PC-9 (cell line): Measurements from ENCODE around the gene PYGO1. TPM values are rescaled to one million over a fixed set of nuclear protein-coding genes. Genes with fewer than 3 reads are reported as not detected.
"Not testable (repeated sequence)": the region's sequence is repeated elsewhere in the genome, so short reads cannot be mapped to it uniquely, and the experiment has no call there.

Experiments used
- BruUV-seq: library from RNA; stranded (reverse); fragments of 400-500 nt; replicated peaks from 2 replicates; lab custom pipeline; 2021; lab: Mats Ljungman, UMichigan
- CTCF ChIA-PET: fragments of 300-600 bp; sonication (Branson Sonifier 250); formaldehyde crosslinking; loops from one replicate; lab custom pipeline; 2022; ENCODE audit warnings: antibody characterized with exemption; lab: Charles Lee
- POLR2A ChIA-PET: fragments of 300-600 bp; sonication (Branson Sonifier 250); formaldehyde crosslinking; loops from one replicate; lab custom pipeline; 2022; ENCODE audit warnings: antibody characterized with exemption; ENCODE audit not compliant: unreplicated experiment; lab: Charles Lee
- DNase-seq, 2 experiments: peaks; one replicate each; pipeline versions ENCODE4 v3.0.0 to v3.0.0-alpha.2; 2015 to 2022; ENCODE audit warnings: mixed read lengths in 1 of 2
- H2AFZ ChIP-seq: fragments of 200-600 bp; sonication (generic); 2 replicates; pipeline ENCODE4 v1.8.1; 2017; ENCODE audit warnings: antibody characterized with exemption
- H3F3A ChIP-seq: fragments of 200-600 bp; sonication (generic); 2 replicates; pipeline ENCODE4 v1.8.1; 2017; ENCODE audit warnings: antibody characterized with exemption, mild to moderate bottlenecking, low read depth; ENCODE audit not compliant: insufficient read depth
- H3K27ac ChIP-seq: fragments of 200-600 bp; sonication (generic); 2 replicates; pipeline ENCODE4 v1.6.1; 2016; ENCODE audit warnings: mixed run types
- H3K27me3 ChIP-seq: fragments of 200-600 bp; sonication (generic); 2 replicates; pipeline ENCODE4 v1.6.1; 2016; ENCODE audit warnings: low read depth, mixed run types; ENCODE audit not compliant: insufficient read depth
- H3K36me3 ChIP-seq: fragments of 200-600 bp; sonication (generic); 2 replicates; pipeline ENCODE4 v1.6.1; 2016; ENCODE audit warnings: low read depth, mixed run types
- H3K4me1 ChIP-seq: fragments of 200-600 bp; sonication (generic); replicated peaks from 2 replicates; pipeline ENCODE4 v1.6.1; 2016; ENCODE audit warnings: mixed run types; ENCODE audit not compliant: insufficient read depth
- H3K4me2 ChIP-seq: fragments of 200-600 bp; sonication (generic); 2 replicates; pipeline ENCODE4 v1.6.1; 2017; ENCODE audit warnings: mixed run types
- H3K4me3 ChIP-seq: fragments of 200-600 bp; sonication (generic); 2 replicates; pipeline ENCODE4 v1.6.1; 2016; ENCODE audit warnings: mixed run types
- H3K79me2 ChIP-seq: fragments of 200-600 bp; sonication (generic); 2 replicates; pipeline ENCODE4 v1.6.1; 2017; ENCODE audit warnings: low read depth, mixed run types
- H3K9me2 ChIP-seq: fragments of 200-600 bp; sonication (generic); 2 replicates; pipeline ENCODE4 v1.8.1; 2017; ENCODE audit warnings: mild to moderate bottlenecking; ENCODE audit not compliant: insufficient read depth
- H3K9me3 ChIP-seq: fragments of 200-600 bp; sonication (generic); 2 replicates; pipeline ENCODE4 v1.8.1; 2016; ENCODE audit warnings: low read depth; ENCODE audit not compliant: insufficient read depth
- H4K20me1 ChIP-seq: fragments of 200-600 bp; sonication (generic); 2 replicates; pipeline ENCODE4 v1.8.1; 2017; ENCODE audit not compliant: insufficient read depth
- EZH2 ChIP-seq: fragments of 200-600 bp; sonication (generic); IDR thresholded peaks from 2 replicates; pipeline ENCODE4 v1.8.0; 2017; ENCODE audit warnings: antibody characterized with exemption, low read depth
- intact Hi-C: fragments of 100-400 bp; cut with micrococcal nuclease; formaldehyde crosslinking; loops from one replicate; pipeline ENCODE4 v1.10.0; 2022; ENCODE audit not compliant: unreplicated experiment
- total RNA-seq: library from RNA; stranded (reverse); gene quantifications from 2 replicates; pipeline ENCODE4 v1.2.3, GENCODE V29; 2021
- TF ChIP-seq, protein P1 (sequence below): fragments of 200-600 bp; sonication (generic); conservative IDR thresholded peaks from 2 replicates; pipeline ENCODE4 v1.6.1; 2017; ENCODE audit warnings: mixed run types, antibody characterized with exemption, mild to moderate bottlenecking, moderate library complexity

Gene PYGO1
- total RNA-seq, 1 experiment from 2014 or later, result 5.1 TPM

DNA sequence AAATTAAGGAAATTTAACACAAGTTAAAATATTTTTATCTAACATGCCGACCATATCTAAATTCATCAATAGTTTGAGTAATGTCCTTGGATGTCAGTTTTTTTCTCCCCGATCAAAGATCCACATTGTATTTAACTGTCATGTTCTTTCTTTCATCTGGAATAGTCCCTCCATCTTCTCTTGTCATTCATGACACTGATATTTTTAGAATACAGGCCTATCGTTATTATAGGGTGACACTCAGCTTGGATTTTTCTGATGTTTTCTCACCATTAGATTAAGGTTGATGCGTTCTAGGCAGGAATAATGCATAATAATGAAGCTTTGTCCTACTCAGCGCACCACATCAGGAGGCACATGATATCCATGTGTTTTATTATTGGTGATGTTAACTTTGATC lies 13.2 kb upstream of the PYGO1 start:
- POLR2A ChIA-PET, result no interaction called here

DNA sequence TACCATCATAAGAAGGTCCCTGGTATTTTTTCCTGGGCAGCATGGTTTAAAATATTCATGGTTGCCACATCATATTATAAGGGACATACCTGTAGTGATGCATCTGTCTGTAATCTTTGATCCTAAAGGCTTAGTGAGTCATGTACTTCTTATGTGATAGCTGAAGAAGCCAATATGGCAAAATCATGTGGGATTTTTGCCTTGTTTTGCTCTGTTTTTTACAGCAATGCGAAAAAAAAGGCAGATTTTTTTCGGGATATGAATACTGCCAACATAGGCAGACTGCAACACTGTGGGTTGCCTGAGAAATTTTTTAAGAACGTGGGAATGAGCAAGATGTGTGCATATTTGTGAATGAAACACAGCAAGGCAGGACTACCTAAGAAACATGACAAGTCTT lies 11.3 kb upstream of the PYGO1 start:
- BruUV-seq, result no TSS peak
- no peak overlapping the region for H3K27ac ChIP-seq
- no peaks in the 10 kb centered on the region for H3K27me3 ChIP-seq
- POLR2A ChIA-PET, result no interaction called here
- CTCF ChIA-PET, result no interaction called here
- H2AFZ ChIP-seq, result no peak overlapping the region
- H3K4me2 ChIP-seq, result no peak overlapping the region
- TF ChIP-seq, protein P1, sequence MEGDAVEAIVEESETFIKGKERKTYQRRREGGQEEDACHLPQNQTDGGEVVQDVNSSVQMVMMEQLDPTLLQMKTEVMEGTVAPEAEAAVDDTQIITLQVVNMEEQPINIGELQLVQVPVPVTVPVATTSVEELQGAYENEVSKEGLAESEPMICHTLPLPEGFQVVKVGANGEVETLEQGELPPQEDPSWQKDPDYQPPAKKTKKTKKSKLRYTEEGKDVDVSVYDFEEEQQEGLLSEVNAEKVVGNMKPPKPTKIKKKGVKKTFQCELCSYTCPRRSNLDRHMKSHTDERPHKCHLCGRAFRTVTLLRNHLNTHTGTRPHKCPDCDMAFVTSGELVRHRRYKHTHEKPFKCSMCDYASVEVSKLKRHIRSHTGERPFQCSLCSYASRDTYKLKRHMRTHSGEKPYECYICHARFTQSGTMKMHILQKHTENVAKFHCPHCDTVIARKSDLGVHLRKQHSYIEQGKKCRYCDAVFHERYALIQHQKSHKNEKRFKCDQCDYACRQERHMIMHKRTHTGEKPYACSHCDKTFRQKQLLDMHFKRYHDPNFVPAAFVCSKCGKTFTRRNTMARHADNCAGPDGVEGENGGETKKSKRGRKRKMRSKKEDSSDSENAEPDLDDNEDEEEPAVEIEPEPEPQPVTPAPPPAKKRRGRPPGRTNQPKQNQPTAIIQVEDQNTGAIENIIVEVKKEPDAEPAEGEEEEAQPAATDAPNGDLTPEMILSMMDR, result no peak
- no peak for TF ChIP-seq EZH2
- no peaks in the 10 kb centered on the region for H3K9me2 ChIP-seq
- no peaks in the 10 kb centered on the region for H4K20me1 ChIP-seq
- no peaks in the 10 kb centered on the region for H3F3A ChIP-seq
- H3K79me2 ChIP-seq, result no peaks in the 10 kb centered on the region
- intact Hi-C loops, result no loop called here
- H3K9me3 ChIP-seq, result no peaks in the 10 kb centered on the region
- H3K36me3 ChIP-seq, result no peaks in the 10 kb centered on the region
- H3K4me1 ChIP-seq, result no peaks in the 10 kb centered on the region
- H3K4me3 ChIP-seq, result no peak overlapping the region
- no peak for DNase-seq

More for the DNA sequence above, 13.2 kb upstream of the PYGO1 start:
- Histone ChIP-seq H3F3A (no peaks in the 10 kb centered on the region), H3K79me2 (no peaks in the 10 kb centered on the region), H3K27me3 (no peaks in the 10 kb centered on the region), H3K4me2 (no peak overlapping the region), H2AFZ (no peak overlapping the region), H3K27ac (no peak overlapping the region), H3K36me3 (no peaks in the 10 kb centered on the region), H3K4me1 (no peaks in the 10 kb centered on the region), H3K4me3 (no peak overlapping the region), H4K20me1 (no peaks in the 10 kb centered on the region), H3K9me3 (no peaks in the 10 kb centered on the region), H3K9me2 (no peaks in the 10 kb centered on the region)
- intact Hi-C loops, result no loop called here
- DNase-seq, result no peak
- no TSS peak for BruUV-seq
- TF ChIP-seq, protein P1, result no peak
- no peak for TF ChIP-seq EZH2
- CTCF ChIA-PET, result no interaction called here

DNA sequence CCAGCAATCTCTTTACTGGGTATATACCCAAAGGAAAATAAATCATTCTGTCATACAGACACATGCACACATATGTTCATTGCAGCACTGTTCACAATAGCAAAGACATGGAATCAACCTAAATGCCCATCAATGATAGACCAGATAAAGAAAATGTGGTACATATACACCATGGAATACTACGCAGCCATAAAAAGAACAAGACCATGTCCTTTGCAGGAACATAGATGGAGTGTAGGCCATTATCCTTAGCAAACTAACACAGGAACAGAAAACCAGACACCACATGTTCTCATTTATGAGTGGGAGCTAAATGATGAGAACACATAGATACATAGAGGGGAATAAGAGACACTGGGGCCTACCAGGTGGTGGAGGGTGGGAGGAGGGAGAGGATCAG lies 4.9 kb upstream of the PYGO1 start:
- H3K4me1 ChIP-seq, H3K36me3 ChIP-seq, H4K20me1 ChIP-seq, H3F3A ChIP-seq, H3K27ac ChIP-seq, H3K9me2 ChIP-seq, intact Hi-C loops, CTCF ChIA-PET, H2AFZ ChIP-seq, H3K79me2 ChIP-seq, DNase-seq, H3K4me3 ChIP-seq, H3K4me2 ChIP-seq, H3K9me3 ChIP-seq, H3K27me3 ChIP-seq, BruUV-seq: not testable (repeated sequence)
- POLR2A ChIA-PET, result interaction anchor here (0.6 kb wide), 1 partner anchor 32 kb away, joined by 3 read pairs; no protein-coding TSS in a partner anchor

- Histone ChIP-seq H3K9me3 (no peaks in the 10 kb centered on the region), H3K4me1 (peaks cover 8% of the 10 kb centered on the region), H3K4me2 (no peak overlapping the region), H3K27ac (no peak overlapping the region), H3K9me2 (no peaks in the 10 kb centered on the region), H3K36me3 (no peaks in the 10 kb centered on the region), H2AFZ (no peak overlapping the region), H3K79me2 (no peaks in the 10 kb centered on the region), H3K27me3 (no peaks in the 10 kb centered on the region), H3K4me3 (no peak overlapping the region), H3F3A (no peaks in the 10 kb centered on the region), H4K20me1 (no peaks in the 10 kb centered on the region)
- POLR2A ChIA-PET, result no interaction called here
- no peak for TF ChIP-seq EZH2
- TF ChIP-seq, protein P1, result no peak
- CTCF ChIA-PET, result interaction anchor here (0.7 kb wide), 1 partner anchor 225 kb away, joined by 7 read pairs; no protein-coding TSS in a partner anchor
- DNase-seq, result no peak
- BruUV-seq, result no TSS peak
- intact Hi-C loops, result no loop called here
Measured at GRCh38 chr15:55590788-55591187, 2.6 kb upstream of the PYGO1 start.
